Stimulated activated CD4-positive, alpha-beta T cell treated with anti-CD3 and anti-CD28 coated beads, Interleukin-12 subunit alpha, Interleukin-12 subunit beta, amount 100 ng/mL, for 24 hours (primary cell): Measurements from ENCODE around the gene ILF2.
"Not testable (repeated sequence)": the region's sequence is repeated elsewhere in the genome, so short reads cannot be mapped to it uniquely, and the experiment has no call there.

Experiments
- DNase-seq, 2 experiments: peaks; one replicate each; pipeline ENCODE4 v3.0.0-alpha.2; 2020; ENCODE audit warnings: low read depth in 2 of 2

The ILF2 gene

GRCh38 chr1:153670859-153671627, at the start of gene ILF2:
Gene ILF2 (minus strand): TSS chr1:153670993. CDS start chr1:153670922, 71 bp downstream.
- peak; percentile 94 to 97 for DNase-seq

- no peak for DNase-seq
Observed at GRCh38 chr1:153717330-153717729, 46.5 kb upstream of the ILF2 start.

- not testable (repeated sequence) for DNase-seq
Observed at GRCh38 chr1:153716211-153716610, 45.4 kb upstream of the ILF2 start.

GRCh38 chr1:153711026-153711425, 40.2 kb upstream of the ILF2 start:
- DNase-seq, result no peak

- no peak for DNase-seq
Observed at GRCh38 chr1:153705484-153705883, 34.7 kb upstream of the ILF2 start.

- no peak for DNase-seq
Observed at GRCh38 chr1:153699768-153700167, 29.0 kb upstream of the ILF2 start.

GRCh38 chr1:153698923-153699714, 28.3 kb upstream of the ILF2 start:
- no peak for DNase-seq

- no peak for DNase-seq
Observed at GRCh38 chr1:153698020-153698922, 27.5 kb upstream of the ILF2 start.

GRCh38 chr1:153697191-153698019, 26.6 kb upstream of the ILF2 start:
- DNase-seq, result no peak

- no peak for DNase-seq
Observed at GRCh38 chr1:153696741-153697140, 25.9 kb upstream of the ILF2 start.

GRCh38 chr1:153693466-153693865, 22.7 kb upstream of the ILF2 start:
- no peak for DNase-seq

- no peak for DNase-seq
Observed at GRCh38 chr1:153688736-153689328, 18.0 kb upstream of the ILF2 start.

- DNase-seq, result no peak
Observed at GRCh38 chr1:153688276-153688675, 17.5 kb upstream of the ILF2 start.

GRCh38 chr1:153687346-153688125, 16.7 kb upstream of the ILF2 start:
- DNase-seq, result no peak

GRCh38 chr1:153685544-153686340, 14.9 kb upstream of the ILF2 start:
- no peak for DNase-seq

- DNase-seq, result no peak
Observed at GRCh38 chr1:153684892-153685291, 14.1 kb upstream of the ILF2 start.

- DNase-seq, result no peak
Observed at GRCh38 chr1:153683854-153684253, 13.1 kb upstream of the ILF2 start.

- DNase-seq, result no peak
Observed at GRCh38 chr1:153682730-153683129, 11.9 kb upstream of the ILF2 start.

GRCh38 chr1:153680120-153680403, 9.3 kb upstream of the ILF2 start:
- DNase-seq, result no peak
